ENCODE data around the gene OBP2B. TPM values are rescaled to one million over a fixed set of nuclear protein-coding genes. Genes with fewer than 3 reads are reported as not detected.
"Not testable (repeated sequence)": the region's sequence is repeated elsewhere in the genome, so short reads cannot be mapped to it uniquely, and the experiment has no call there.

The OBP2B gene, protein sequence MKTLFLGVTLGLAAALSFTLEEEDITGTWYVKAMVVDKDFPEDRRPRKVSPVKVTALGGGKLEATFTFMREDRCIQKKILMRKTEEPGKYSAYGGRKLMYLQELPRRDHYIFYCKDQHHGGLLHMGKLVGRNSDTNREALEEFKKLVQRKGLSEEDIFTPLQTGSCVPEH
- not detected for polyA plus RNA-seq (ENCODE audit: insufficient read depth in 1 of 5, insufficient read length in 5 of 5, low replicate concordance in 1 of 5)
- long read RNA-seq, donor 1 = 0 reads
- long read RNA-seq, donor 2 = 0 reads
- long read RNA-seq, donor 3 = 0 reads
- long read RNA-seq, donor 4 = 0 reads
- long read RNA-seq, donor 5 = 0 reads
- long read RNA-seq, donor 6 = 0 reads
- long read RNA-seq, donor 7 = 0 reads
- long read RNA-seq, donor 8 = 0 reads

DNA sequence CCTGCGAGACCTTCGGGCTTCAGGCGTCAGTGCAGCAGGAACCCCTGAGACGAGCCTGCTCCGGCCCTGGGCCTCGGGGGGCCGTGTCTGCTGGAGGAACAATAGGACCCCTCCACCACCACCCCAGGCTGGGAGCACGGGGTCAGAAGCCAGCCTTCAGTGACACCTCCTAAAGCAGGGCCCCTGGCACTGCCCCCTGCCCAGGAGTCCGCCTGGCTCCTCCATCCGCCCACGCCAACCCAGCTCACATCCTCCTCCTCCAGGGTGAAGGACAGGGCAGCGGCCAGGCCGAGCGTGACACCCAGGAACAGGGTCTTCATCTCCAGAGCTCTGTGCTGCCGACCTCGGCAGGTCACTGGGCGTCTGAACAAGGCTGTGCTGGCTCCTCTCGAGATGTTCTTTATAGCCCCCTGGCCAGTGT is at the start of gene OBP2B:
Gene OBP2B, minus strand, starts transcription at position 371 of the 421 bp plus-strand sequence. Its CDS starts 51 bp downstream, at position 320.
- DNase-seq = not testable (repeated sequence)

DNA sequence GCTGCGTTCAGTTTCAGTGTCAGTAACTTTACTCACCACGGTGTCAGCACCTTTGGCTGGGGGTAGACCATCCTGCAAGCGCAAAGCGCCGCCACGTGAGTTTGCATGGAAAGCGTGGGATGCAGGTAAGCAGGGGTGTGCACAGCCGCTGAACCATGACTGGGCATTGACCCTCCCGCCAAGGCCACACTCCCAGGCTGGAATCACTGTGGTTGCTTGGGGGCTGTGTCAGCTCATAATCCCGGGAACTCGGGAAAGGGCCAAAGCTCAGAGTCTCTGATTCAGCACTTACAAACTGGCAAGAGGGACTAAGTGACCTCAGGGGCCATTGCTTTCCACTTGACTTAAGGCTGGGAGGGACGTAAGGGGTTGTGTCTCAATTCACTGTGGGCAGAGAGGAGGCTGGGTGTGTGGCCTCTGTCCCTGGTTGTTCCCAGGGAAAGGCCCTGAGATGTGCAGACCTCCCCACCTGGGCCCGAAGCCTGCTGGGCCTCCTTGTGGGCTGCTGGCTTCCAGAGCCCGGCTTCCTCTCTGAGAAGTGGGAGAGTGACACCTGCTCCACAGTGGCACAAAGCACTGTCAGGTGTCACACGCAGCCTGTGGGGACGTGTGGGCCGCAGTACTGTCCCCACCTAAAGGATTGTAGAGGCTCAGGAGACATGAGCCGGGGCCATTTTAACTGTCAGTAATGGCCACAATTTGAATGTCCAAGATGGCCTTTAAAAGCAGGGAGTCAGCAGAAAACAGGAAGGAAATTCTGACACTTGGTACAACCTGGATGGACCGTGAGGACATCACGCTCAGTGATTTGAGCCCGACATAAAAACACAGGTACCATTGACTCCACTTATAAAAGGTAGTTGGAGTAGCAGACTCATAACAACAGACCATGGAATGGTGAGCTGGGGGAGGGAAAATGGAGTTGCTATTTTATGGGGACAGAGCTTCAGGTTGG is 49.3 kb upstream of the OBP2B start:
- no peak for DNase-seq

DNA sequence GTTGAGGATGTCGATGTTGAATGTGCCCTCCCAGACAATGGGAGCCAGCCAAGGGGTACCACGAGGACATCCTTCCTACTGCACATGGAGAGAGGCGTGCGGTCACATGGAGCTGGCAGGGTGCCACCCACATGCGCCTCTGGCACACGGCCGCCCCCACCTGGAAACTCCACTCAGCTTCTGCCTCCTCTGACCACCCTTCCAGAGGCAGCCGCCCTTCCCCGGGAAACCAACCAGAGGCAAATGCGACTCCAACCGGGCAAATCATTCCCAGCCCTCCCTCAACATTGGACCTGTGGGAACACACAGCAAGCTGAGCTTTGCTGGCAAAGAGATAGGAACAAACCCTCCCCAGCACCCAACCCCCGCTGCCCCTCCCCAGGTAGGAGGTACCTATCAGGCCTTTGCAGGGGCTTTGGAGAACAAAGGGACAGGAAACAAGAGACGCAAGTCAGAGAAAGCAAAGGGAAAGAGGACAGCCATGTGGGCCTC is 48.5 kb upstream of the OBP2B start:
- no peak for DNase-seq

DNA sequence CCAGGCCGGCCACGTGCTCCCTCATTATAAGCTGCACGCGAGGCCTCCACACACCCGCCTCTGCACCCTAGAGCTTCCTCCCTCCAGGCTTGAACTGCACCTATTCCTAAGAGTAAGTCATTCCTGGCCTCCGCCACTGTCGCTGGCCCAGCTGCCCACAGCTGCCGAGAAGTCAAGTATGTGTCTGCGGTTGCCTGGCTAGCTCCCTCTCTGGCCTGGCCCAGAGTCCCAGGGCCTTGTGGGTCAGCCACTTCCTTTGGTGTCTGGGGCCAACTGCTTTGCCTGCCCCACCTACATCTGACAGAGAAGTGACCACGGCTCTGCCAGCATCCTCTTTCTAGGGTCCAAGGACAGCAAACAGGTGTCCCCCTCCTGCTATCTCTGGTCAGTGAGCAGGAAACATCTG is 47.6 kb upstream of the OBP2B start:
- DNase-seq = no peak

DNA sequence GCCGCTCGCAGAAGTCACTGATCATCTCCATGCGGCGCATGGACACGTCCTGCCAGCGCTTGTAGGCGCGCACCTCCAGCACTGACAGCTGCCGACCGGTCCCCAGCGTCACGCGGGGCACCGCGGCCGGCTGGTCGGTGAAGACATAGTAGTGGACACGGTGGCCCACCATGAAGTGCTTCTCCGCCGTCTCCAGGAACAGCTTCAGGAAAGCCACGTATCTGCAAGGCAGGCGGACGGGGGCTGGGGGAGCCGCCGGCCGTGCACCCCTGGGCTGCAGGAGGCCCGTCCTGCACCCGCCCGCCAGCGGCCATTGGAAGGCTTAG is 47.0 kb upstream of the OBP2B start:
- DNase-seq = no peak

DNA sequence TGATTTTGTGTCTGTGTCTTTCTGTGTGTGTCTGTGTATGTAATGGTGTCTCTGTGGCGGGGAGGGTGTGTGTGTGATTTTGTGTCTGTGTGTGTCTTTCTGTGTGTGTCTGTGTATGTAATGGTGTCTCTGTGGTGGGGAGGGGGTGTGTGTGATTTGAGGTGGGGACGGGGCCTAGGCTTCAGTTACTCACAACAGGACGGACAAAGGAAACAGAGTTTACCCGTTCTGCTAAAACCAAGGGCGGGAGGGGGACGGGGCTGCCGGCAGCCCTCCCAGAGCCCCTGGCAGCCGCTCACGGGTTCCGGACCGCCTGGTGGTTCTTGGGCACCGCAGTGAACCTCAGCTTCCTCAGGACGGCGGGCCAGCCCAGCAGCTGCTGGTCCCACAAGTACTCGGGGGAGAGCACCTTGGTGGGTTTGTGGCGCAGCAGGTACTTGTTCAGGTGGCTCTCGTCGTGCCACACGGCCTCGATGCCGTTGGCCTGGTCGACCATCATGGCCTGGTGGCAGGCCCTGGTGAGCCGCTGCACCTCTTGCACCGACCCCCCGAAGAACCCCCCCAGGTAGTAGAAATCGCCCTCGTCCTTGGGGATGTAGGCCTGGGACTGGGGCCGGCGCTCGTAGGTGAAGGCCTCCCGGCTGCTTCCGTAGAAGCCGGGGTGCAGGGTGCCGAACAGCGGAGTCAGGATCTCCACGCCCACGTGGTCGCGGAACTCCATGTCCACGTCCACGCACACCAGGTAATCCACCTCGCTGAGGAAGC is 46.5 kb upstream of the OBP2B start:
- DNase-seq = no peak

DNA sequence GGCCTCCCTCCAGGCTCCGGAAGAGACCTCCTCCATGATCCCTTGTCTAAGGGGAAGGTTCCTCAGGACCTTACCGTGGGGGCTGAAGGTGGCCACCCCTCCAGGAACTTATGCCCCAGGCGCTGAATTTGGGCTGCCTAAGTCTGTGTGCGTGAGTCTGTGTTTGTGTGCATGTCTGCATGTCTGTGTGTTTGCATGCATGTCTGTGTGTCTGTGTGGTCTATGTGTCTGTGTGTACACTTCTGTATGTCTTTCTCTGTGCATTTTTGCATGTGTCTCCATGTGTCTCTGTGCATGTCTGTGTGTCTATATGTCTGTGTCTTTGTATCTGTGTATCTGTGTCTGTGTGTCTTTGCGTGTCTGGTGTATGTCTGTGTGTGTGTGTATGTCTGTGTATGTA is 45.4 kb upstream of the OBP2B start:
- DNase-seq = no peak

DNA sequence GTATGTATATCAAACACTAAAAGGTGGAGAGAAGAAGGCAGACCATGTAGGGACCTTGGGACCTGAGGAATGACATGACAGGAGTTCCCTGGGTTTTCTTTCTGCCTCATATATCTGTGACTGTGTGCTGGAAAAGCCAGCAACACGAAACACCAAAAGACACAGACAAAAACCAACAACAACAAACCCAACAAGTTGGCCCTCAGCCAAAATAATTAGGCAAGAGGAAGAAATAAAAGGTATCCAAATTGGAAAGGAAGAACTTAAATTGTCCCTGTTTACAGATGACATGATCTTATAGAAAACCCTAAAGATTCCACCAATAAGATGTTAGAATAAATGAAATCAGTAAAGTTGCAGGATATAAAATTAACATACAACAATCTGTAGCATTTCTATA is 44.2 kb upstream of the OBP2B start:
- no peak for DNase-seq

DNA sequence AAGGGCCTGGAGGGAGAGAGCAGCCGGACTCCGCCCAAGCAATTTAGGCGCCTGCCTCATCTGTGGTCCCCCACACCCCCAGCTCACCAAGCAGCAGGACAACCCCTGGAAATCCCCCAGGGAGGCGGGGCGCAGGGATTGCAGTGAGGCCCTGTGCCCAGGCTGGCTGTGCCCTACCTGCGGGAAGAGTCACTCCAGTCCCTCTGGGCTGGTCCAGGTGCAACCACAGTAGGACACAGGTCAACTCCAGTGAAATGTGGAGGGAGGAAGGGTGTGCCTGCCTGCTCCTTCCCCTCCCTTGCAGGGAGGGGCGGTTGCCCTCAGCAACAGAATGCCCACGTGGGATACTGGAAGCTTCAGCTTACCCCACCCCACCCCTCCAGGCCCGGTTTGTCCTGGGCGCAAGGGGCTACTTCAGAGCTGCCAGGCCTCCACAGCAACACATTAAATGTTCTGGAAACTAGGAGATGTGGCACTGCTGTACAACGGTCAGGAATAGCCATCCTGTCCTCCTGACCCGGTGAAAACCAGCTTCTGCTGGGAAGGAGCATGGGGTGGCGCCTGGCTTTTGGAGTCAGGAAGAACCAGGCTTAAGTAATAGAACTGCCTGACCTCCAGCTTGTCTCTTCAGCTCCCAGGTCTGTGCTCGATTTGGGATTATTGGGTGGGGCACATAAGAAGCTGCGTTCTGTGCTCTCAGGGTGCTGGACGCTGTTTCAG is 43.4 kb upstream of the OBP2B start:
- DNase-seq = no peak

DNA sequence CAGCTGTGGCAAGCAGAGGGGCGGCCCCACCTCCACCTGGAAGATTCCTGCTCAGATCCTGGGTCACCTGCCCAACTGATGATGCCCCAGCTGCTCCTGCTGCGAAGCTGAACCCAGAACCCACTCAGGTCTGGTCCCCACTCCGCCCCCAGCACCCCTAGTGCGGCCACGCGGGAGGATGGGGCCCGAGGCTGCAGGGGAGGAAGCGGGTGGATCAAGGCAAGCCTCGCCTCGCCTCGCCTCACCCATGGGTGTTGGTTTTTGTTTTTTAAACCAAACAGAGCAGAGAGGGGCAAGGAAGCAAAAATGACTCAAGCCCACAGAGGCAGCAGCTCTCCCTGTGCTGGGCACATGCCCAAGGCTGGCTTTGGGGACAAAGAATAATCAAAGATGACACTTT is 42.7 kb upstream of the OBP2B start:
- no peak for DNase-seq

DNA sequence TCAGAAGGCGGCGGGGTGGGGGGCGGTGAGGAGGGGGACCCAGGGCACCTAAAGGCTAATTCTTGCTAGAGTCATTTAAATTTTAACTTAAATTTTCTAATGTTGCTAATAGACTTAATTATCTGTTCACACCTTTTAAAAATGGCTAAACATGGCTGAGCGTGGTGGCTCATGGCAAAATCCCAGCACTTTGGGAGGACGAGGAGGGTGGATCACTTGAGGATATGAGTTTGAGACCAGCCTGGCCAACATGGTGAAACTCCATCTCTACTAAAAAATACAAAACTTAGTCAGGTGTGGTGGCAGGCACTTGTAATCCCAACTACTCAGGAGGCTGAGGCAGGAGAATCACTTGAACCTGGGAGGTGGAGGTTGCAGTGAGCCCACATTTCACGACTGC is 42.2 kb upstream of the OBP2B start:
- not testable (repeated sequence) for DNase-seq

DNA sequence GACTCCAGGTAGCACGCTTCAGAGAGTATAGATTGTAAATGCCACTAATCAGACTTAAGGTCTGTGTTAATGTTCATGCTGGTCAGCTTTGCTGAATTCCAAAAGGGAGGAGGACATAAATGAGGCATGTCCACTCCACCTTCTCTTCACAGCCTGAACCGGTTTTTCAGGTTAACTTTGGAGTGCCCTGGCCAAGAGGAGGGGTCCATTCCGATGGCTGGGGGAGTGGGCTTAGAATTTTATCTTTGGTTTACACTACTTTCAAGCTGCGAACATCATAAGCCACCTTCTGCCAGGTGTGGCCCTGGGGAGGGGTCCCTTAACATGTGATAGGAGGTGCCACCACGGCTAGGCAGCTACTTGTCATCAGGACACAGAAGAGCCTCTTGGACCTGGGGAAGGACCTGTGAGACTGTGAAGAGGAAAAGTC is 41.7 kb upstream of the OBP2B start:
- DNase-seq = peak in 1 of 2 donors; percentile 41

DNA sequence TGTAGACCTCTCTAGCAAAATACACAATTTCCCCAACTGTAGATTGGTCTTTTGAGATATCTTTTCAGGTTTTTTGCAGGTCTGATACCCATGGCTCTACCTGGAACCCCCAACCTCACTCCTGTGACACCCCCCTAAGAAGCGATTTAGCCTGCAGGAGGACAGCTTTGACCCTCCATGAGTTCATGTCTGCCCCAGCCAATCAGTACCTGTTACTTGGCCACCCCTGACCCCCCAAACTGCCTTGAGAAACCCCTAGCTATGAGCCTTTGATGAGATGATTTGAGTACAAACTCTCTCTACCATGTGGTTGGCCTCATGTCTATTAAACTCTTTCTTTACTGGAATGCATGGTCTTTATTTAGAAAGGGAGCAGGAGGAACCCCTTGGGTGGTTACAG is 40.3 kb upstream of the OBP2B start:
- DNase-seq = no peak

DNA sequence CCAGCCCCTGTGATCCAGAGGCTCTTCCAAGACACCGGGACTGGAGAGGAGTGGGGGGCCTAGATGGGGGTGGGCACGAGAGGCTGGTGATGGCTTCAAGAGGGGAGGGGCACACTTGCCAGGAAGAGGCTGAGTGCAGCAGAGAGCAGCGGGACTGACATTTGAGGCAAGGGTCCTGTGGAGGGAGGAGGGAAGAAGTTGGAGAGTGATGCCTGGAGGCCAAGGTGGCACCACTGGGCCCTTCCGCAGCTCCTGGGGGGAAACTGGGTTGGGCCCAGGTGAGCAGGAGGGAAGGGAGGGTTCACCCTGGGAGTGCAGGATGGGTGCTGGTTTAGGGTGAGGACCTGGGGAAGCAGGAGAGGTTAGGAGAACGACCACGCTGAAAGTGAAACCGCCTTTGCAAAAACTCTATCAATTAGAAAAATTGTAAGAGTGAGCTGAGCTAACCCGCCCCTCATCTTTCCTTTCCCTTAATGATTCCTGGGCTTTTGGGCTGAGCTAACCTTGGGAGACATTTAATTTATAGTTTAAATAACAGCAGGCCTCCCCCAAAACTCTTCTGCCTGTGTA is 39.8 kb upstream of the OBP2B start:
- no peak for DNase-seq

DNA sequence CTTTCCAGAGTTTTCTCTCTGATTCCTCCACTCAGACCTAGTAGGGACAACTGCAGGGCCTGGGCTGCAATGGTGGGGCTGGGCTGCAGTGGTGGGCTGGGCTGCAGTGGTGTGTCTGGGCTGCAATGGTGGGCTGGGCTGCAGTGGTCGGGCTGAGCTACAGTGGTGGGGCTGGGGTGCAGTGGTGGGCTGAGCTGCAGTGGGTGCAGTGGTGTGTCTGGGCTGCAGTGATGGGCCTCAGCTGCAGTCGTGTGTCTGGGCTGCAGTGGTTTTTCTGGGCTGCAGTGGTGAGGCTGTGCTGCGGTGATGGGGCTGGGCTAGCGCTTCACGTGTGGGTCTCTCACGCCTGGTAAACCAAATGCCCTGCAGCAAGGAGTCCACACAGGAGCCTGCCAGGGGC is 38.6 kb upstream of the OBP2B start:
- no peak for DNase-seq

DNA sequence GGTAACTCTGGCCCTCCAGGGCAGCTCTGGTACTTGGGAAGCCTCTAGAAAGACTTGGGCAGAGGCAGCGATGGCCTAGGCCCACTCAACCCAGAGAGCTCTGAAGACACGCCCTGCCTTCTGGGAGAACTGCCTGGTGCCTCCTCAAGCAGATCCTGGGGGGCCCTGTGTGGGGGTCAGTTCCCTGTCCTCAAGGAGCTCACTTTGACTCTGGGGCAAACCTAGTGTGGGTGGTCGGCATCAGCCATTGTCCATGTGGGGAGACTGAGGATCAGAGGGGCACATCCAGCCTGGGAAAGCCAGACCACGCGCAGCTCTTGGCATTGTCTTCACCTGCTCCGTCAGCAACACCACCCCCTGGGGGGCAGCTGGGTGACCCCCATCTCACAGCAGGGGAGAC is 37.9 kb upstream of the OBP2B start:
- DNase-seq = no peak

DNA sequence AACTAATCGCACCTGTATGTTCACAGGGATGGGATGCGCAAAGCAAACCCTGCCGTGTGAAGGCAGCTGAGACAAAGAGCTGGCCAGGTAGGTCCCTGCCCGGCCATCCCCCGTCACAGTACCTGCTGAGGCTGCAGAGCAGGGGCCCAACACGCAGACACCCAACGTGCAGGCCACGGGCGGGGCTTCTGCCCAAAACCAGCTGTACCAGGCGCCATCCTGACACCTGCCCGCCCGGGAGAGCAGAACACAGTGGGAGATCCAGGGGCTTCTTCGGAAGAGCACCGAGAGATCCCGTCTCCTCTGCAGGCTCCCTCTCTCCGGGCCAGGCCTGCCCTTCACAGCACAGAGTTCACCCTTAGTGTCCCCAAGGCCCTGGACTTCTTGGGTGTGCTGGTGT is 37.5 kb upstream of the OBP2B start:
- DNase-seq = no peak

DNA sequence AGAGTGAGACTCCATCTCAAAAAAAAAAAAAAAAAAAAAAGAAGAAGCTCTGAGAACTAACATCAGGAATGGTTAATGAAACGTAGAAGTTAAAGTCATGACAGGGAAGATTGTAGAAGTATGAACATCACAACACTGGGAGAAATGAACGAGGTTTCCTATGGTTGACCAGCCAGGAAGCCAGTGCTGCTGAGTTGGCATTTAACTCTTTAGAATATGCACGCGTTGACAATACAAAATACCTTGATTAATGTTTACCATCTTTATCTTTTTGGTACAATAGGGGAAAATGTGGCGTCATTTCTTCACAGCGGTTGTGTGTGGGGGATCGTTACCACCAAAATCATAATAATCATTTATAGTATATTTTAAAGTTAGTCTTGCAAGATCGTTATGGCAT is 33.9 kb upstream of the OBP2B start:
- no peak for DNase-seq

DNA sequence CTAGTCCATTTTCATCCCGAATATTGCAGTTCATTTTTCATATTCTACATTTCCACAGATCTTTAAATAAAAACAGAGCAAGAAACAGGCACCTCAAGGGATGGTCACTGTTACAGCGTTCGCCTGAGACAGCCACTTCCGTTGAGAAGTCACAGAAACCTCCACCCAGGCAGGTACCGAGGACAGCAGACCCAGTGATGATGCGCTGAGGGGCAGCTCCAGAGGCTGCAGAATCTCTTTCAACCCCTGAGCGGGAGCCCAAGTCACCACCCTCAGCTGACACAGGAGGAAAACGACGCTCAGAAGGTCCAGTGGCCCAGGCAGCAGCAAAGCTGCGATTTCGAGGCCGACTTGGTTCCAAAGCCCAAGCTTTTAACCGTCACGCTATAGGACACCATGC is 33.2 kb upstream of the OBP2B start:
- no peak for DNase-seq

DNA sequence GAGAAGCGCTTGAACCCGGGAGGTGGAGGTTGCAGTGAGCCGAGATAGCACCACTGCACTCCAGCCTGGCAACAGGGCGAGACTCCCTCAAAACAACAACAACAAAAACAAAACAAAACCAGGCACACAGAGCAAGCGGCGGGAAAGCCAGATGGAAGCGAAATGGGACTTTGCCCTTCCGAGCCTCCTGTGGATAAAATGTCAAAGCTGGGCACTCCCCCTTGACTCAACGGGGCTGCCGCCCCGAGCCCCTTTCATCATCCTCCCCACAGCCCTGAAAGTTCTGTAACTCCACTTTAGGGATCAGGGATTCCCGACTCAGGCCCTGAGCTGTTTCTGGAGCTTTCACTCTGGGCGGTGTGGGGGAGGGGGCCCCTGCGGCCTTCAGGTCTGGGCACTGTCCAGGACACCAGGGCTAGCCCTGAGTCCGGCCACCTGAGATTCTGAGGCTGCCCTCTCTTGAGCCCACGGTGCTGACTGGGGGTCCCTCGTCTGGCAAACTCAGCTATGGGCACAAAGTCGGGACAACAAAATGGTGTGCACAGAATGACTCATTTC is 30.6 kb upstream of the OBP2B start:
- no peak for DNase-seq

Measured in right lung (tissue), 10 donors.